Mucosa of rectum (tissue), 2 donors: Measurements from ENCODE around the gene NEDD4.
"Not testable (repeated sequence)": the region's sequence is repeated elsewhere in the genome, so short reads cannot be mapped to it uniquely, and the experiment has no call there.

Source experiments
- H3K27ac ChIP-seq, 2 donors: one replicate each; pipeline ENCODE4 v1.7.0; 2013; ENCODE audit warnings: inconsistent platforms in 2 of 2, low read depth in 2 of 2, low read length in 2 of 2
- H3K27me3 ChIP-seq, 2 donors: one replicate each; pipeline ENCODE4 v1.7.0; 2013; ENCODE audit warnings: low read length in 2 of 2; ENCODE audit not compliant: control insufficient read depth in 2 of 2, insufficient read depth in 2 of 2
- H3K36me3 ChIP-seq, 2 donors: one replicate each; pipeline ENCODE4 v1.7.0; 2013; ENCODE audit warnings: low read length in 2 of 2; ENCODE audit not compliant: control insufficient read depth in 2 of 2, insufficient read depth in 2 of 2
- H3K4me1 ChIP-seq, 2 donors: one replicate each; pipeline ENCODE4 v1.7.0; 2013; ENCODE audit warnings: low read length in 2 of 2, mild to moderate bottlenecking in 1 of 2; ENCODE audit not compliant: control insufficient read depth in 2 of 2, insufficient read depth in 2 of 2
- H3K4me3 ChIP-seq, 2 donors: one replicate each; pipeline ENCODE4 v1.7.0; 2013; ENCODE audit warnings: low read length in 2 of 2
- H3K9ac ChIP-seq, 2 donors: one replicate each; pipeline ENCODE4 v1.7.0; 2013; ENCODE audit warnings: low read length in 2 of 2, low read depth in 1 of 2, mild to moderate bottlenecking in 1 of 2
- H3K9me3 ChIP-seq, 2 donors: one replicate each; pipeline ENCODE4 v1.7.0; 2013; ENCODE audit warnings: low read length in 2 of 2; ENCODE audit not compliant: control insufficient read depth in 2 of 2
- donor health status: healthy.
- donor health status: Normal muscosa, but diverticular disease.

The NEDD4 gene

GRCh38 chr15:55965091-55965490 lies 28.3 kb downstream of the NEDD4 start:
- Histone ChIP-seq H3K4me3 (no peak overlapping the region), H3K9ac (no peak overlapping the region), H3K27ac (no peak overlapping the region), H3K4me1 (no peaks in the 10 kb centered on the region), H3K27me3 (no peaks in the 10 kb centered on the region), H3K36me3 (no peaks in the 10 kb centered on the region), H3K9me3 (no peaks in the 10 kb centered on the region)

- H3K9me3 ChIP-seq, result no peaks in the 10 kb centered on the region
- H3K9ac ChIP-seq, result no peak overlapping the region
- no peaks in the 10 kb centered on the region for H3K36me3 ChIP-seq
- H3K4me3 ChIP-seq, result no peak overlapping the region
- H3K4me1 ChIP-seq, result no peaks in the 10 kb centered on the region
- no peak overlapping the region for H3K27ac ChIP-seq
- no peaks in the 10 kb centered on the region for H3K27me3 ChIP-seq
Measured at GRCh38 chr15:55960946-55961345, 32.5 kb downstream of the NEDD4 start.

GRCh38 chr15:55959744-55960447 lies 33.5 kb downstream of the NEDD4 start:
- no peak overlapping the region for H3K27ac ChIP-seq
- H3K9ac ChIP-seq, result no peak overlapping the region
- H3K36me3 ChIP-seq, result no peaks in the 10 kb centered on the region
- H3K27me3 ChIP-seq, result no peaks in the 10 kb centered on the region
- no peaks in the 10 kb centered on the region for H3K9me3 ChIP-seq
- no peaks in the 10 kb centered on the region for H3K4me1 ChIP-seq
- H3K4me3 ChIP-seq, result no peak overlapping the region

GRCh38 chr15:55958349-55958748 lies 35.1 kb downstream of the NEDD4 start:
- Histone ChIP-seq H3K27ac (no peak overlapping the region), H3K27me3 (no peaks in the 10 kb centered on the region), H3K4me3 (no peak overlapping the region), H3K9ac (no peak overlapping the region), H3K36me3 (no peaks in the 10 kb centered on the region), H3K9me3 (no peaks in the 10 kb centered on the region), H3K4me1 (no peaks in the 10 kb centered on the region)

- H3K4me1 ChIP-seq, result no peaks in the 10 kb centered on the region
- H3K9ac ChIP-seq, result no peak overlapping the region
- no peak overlapping the region for H3K4me3 ChIP-seq
- no peaks in the 10 kb centered on the region for H3K36me3 ChIP-seq
- H3K27ac ChIP-seq, result no peak overlapping the region
- no peaks in the 10 kb centered on the region for H3K27me3 ChIP-seq
- H3K9me3 ChIP-seq, result no peaks in the 10 kb centered on the region
Measured at GRCh38 chr15:55954862-55955605, 38.4 kb downstream of the NEDD4 start.

GRCh38 chr15:55952501-55953274 lies 40.7 kb downstream of the NEDD4 start:
- not testable (repeated sequence) for H3K4me1 ChIP-seq, H3K27ac ChIP-seq, H3K4me3 ChIP-seq, H3K9me3 ChIP-seq, H3K36me3 ChIP-seq, H3K9ac ChIP-seq, H3K27me3 ChIP-seq

GRCh38 chr15:55944606-55945005 lies 48.8 kb downstream of the NEDD4 start:
- not testable (repeated sequence) for H3K9me3 ChIP-seq, H3K4me3 ChIP-seq, H3K4me1 ChIP-seq, H3K27me3 ChIP-seq, H3K36me3 ChIP-seq, H3K9ac ChIP-seq, H3K27ac ChIP-seq

GRCh38 chr15:55942332-55942731 lies 51.1 kb downstream of the NEDD4 start:
- Histone ChIP-seq H3K4me3 (no peak overlapping the region), H3K36me3 (no peaks in the 10 kb centered on the region), H3K9ac (no peak overlapping the region), H3K27me3 (no peaks in the 10 kb centered on the region), H3K4me1 (no peaks in the 10 kb centered on the region), H3K27ac (no peak overlapping the region), H3K9me3 (no peaks in the 10 kb centered on the region)

GRCh38 chr15:55937040-55937439 lies 56.4 kb downstream of the NEDD4 start:
- no peaks in the 10 kb centered on the region for H3K9me3 ChIP-seq

GRCh38 chr15:55928955-55929354 lies 64.5 kb downstream of the NEDD4 start:
- Histone ChIP-seq H3K9me3 (no peaks in the 10 kb centered on the region), H3K27ac (no peak overlapping the region), H3K4me3 (no peak overlapping the region), H3K36me3 (no peaks in the 10 kb centered on the region), H3K27me3 (no peaks in the 10 kb centered on the region), H3K4me1 (no peaks in the 10 kb centered on the region), H3K9ac (no peak overlapping the region)

More at GRCh38 chr15:55937040-55937439, 56.4 kb downstream of the NEDD4 start:
- H3K9ac ChIP-seq, result no peak overlapping the region
- H3K4me1 ChIP-seq, result no peaks in the 10 kb centered on the region
- H3K36me3 ChIP-seq, result no peaks in the 10 kb centered on the region
- H3K4me3 ChIP-seq, result no peak overlapping the region
- H3K27me3 ChIP-seq, result no peaks in the 10 kb centered on the region
- H3K27ac ChIP-seq, result no peak overlapping the region
